Gastroesophageal sphincter (tissue), 3 donors: ENCODE data around the gene HOMER2.

ENCODE experiments used
- POLR2A ChIP-seq, 2 donors: fragments of 450-650 bp; IDR thresholded peaks; one replicate each; pipeline ENCODE4 v1.6.1; 2017; ENCODE audit warnings: antibody characterized with exemption in 2 of 2, mild to moderate bottlenecking in 2 of 2, moderate library complexity in 1 of 2
- POLR2AphosphoS5 ChIP-seq: sonication (generic); formaldehyde crosslinking; IDR thresholded peaks from one replicate; pipeline ENCODE4 v1.6.1; 2017; ENCODE audit warnings: antibody characterized with exemption
- TF ChIP-seq, protein P1 (sequence below), 4 experiments: fragments of 200-600 bp in 2 of 4; fragments of 450-650 bp in 2 of 4; sonication (generic) in 1 of 4; IDR thresholded peaks; one replicate each; pipeline ENCODE4 v1.5.1; 2017 to 2019; ENCODE audit warnings: antibody characterized with exemption in 4 of 4, mild to moderate bottlenecking in 2 of 4, moderate library complexity in 2 of 4

- TF ChIP-seq, protein P1, sequence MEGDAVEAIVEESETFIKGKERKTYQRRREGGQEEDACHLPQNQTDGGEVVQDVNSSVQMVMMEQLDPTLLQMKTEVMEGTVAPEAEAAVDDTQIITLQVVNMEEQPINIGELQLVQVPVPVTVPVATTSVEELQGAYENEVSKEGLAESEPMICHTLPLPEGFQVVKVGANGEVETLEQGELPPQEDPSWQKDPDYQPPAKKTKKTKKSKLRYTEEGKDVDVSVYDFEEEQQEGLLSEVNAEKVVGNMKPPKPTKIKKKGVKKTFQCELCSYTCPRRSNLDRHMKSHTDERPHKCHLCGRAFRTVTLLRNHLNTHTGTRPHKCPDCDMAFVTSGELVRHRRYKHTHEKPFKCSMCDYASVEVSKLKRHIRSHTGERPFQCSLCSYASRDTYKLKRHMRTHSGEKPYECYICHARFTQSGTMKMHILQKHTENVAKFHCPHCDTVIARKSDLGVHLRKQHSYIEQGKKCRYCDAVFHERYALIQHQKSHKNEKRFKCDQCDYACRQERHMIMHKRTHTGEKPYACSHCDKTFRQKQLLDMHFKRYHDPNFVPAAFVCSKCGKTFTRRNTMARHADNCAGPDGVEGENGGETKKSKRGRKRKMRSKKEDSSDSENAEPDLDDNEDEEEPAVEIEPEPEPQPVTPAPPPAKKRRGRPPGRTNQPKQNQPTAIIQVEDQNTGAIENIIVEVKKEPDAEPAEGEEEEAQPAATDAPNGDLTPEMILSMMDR (IDR thresholded peaks at IDR 0.05): no peak
- no peak for TF ChIP-seq POLR2AphosphoS5
- TF ChIP-seq POLR2A (IDR thresholded peaks at IDR 0.05): no peak
These were observed 150.0 kb downstream of the HOMER2 start for GRCh38 chr15:82802497-82802896.
